ENCODE data around the gene POFUT2.

- TF ChIP-seq POLR2A (IDR thresholded peaks at IDR 0.05): no peak
- TF ChIP-seq CTCF (IDR thresholded peaks at IDR 0.05 in 8 of 11, conservative IDR thresholded peaks at IDR 0.05 in 3 of 11): no peak
- TF ChIP-seq POLR2AphosphoS5 (IDR thresholded peaks at IDR 0.05): peak in 2 of 3 donors; percentile 37
These were observed 3.4 kb upstream of the POFUT2 start for GRCh38 chr21:45290948-45291612.
